ENCODE data around the gene SLC16A3. TPM values are rescaled to one million over a fixed set of nuclear protein-coding genes. Genes with fewer than 3 reads are reported as not detected.
A peak's percentile ranks its signal among the peaks of the same experiment; 100 is the strongest.

Gene SLC16A3
- total RNA-seq, 1 donor from 2014 or later = 115 TPM

DNA sequence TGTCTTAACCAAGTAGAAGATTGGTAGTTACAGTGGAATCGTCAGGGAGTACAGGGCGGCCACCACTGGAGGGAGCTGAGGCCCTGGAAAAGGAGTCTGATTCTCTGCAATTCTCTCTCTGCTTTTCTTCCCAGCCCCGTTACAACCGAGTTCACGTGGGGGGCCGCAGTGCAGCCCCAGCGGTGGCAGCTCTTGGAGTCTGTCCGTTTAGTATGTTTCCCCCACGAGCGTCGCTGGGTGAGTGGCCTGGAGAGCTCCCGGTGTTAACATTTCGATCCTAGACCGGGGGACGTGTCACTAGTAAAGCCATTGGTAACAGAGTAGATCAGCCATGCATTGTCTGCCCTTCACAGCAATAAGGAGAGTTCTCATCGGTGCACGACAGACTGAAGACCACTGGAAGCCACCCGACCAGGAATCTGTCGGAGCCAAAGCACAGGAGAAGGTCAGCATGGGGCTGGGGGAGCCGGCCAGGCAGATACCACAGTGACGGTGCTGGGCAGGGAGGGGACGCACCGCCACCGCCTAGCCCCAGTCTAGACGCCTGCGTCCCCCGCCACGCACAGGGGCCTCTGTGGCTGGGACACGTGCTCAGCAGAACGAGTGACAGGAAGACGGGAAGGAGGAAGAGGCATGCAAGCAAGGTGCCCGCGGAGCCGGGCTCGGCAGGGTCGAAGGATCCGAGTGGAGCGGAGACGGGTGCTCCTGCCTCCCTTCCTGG, 15.7 kb downstream of the SLC16A3 start:
- peaks cover 22% of the 10 kb centered on the region for H3K4me1 Mint-ChIP-seq (ENCODE audit: low read depth)
- H3K9me3 Mint-ChIP-seq = no peaks in the 10 kb centered on the region
- DNase-seq (ENCODE audit: low spot score) = no peak
- peak overlapping the region; percentile 87 for H3K27ac Mint-ChIP-seq
- intact Hi-C loops (cut with micrococcal nuclease) = no loop called here
- H3K4me3 Mint-ChIP-seq = no peak overlapping the region
- H3K27me3 Mint-ChIP-seq (ENCODE audit: insufficient read depth) = no peaks in the 10 kb centered on the region
- peaks cover 38% of the 10 kb centered on the region for H3K36me3 Mint-ChIP-seq (ENCODE audit: low read depth)

GRCh38 chr17:82245134-82246039, 16.5 kb downstream of the SLC16A3 start:
- DNase-seq (ENCODE audit: low spot score) = no peak
- no peak overlapping the region for H3K4me3 Mint-ChIP-seq
- H3K27ac Mint-ChIP-seq = no peak overlapping the region
- no peaks in the 10 kb centered on the region for H3K27me3 Mint-ChIP-seq (ENCODE audit: insufficient read depth)
- intact Hi-C loops (cut with micrococcal nuclease) = no loop called here
- H3K36me3 Mint-ChIP-seq (ENCODE audit: low read depth) = peaks cover 41% of the 10 kb centered on the region
- H3K4me1 Mint-ChIP-seq (ENCODE audit: low read depth) = peaks cover 17% of the 10 kb centered on the region
- H3K9me3 Mint-ChIP-seq = no peaks in the 10 kb centered on the region

DNA sequence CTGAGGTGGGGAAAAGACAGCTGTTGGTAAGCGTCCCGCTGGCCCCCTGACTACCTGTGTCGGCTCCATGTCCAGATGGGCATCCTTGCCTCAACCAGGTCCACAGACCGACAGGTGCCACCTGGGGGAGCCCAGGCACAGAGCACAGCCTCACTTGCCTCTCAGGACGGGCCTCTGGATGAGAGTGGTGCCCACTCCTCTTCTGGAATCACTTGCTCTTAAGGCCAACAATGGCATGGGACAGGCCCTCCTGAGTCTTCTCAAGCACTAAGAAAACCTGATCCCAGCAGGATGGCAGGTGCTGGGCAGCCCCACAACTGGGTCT, 17.2 kb downstream of the SLC16A3 start:
- Mint-ChIP-seq H3K27ac (no peak overlapping the region), H3K27me3 (ENCODE audit: insufficient read depth) (no peaks in the 10 kb centered on the region), H3K9me3 (no peaks in the 10 kb centered on the region), H3K4me3 (no peak overlapping the region), H3K36me3 (ENCODE audit: low read depth) (peaks cover 43% of the 10 kb centered on the region), H3K4me1 (ENCODE audit: low read depth) (peaks cover 12% of the 10 kb centered on the region)
- DNase-seq (ENCODE audit: low spot score) = no peak
- intact Hi-C loops (cut with micrococcal nuclease) = no loop called here

DNA sequence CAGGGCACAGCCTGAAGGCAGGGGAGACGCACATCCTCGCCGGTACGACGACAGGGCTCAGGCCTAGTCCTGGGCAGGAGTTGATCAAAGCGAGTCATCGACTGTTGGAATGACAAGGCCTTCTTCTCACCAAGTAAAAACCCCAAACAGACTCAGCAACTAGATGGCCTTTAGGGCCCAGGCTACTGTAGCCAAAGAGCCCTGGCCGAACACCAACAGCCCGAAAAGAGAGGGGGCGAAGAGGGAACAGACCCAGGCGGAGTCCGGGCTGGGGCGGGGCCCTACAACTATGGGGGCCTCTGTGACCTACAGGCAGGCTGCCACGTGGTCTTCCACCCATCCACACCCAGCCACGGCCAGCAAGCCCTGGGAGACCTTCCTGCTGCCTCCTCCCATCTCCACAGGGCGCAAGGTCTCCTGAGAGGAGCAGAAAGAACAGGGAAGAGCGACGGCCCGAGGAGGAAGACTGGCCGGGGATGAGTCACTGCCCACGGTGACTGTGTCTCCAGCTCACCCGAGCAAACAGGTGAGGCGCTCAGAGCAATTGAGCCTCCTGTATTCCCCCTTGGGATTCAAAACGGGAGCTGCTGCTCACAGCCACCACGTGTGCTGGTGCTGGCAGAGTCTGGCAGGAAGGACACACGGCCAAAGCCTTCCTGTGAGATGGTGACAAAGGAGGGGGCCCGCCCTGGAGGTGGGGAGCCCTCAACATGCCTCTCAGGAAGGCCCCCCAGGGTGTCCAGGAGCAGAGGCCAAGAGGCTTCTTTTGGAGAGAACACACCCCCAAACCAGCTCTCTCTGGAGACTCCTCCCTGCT, 17.7 kb downstream of the SLC16A3 start:
- intact Hi-C loops (cut with micrococcal nuclease) = no loop called here
- Mint-ChIP-seq H3K27ac (peak overlapping the region; percentile 55), H3K9me3 (no peaks in the 10 kb centered on the region), H3K27me3 (ENCODE audit: insufficient read depth) (no peaks in the 10 kb centered on the region), H3K36me3 (ENCODE audit: low read depth) (peaks cover 49% of the 10 kb centered on the region), H3K4me1 (ENCODE audit: low read depth) (peaks cover 12% of the 10 kb centered on the region), H3K4me3 (no peak overlapping the region)
- DNase-seq (ENCODE audit: low spot score) = no peak

DNA sequence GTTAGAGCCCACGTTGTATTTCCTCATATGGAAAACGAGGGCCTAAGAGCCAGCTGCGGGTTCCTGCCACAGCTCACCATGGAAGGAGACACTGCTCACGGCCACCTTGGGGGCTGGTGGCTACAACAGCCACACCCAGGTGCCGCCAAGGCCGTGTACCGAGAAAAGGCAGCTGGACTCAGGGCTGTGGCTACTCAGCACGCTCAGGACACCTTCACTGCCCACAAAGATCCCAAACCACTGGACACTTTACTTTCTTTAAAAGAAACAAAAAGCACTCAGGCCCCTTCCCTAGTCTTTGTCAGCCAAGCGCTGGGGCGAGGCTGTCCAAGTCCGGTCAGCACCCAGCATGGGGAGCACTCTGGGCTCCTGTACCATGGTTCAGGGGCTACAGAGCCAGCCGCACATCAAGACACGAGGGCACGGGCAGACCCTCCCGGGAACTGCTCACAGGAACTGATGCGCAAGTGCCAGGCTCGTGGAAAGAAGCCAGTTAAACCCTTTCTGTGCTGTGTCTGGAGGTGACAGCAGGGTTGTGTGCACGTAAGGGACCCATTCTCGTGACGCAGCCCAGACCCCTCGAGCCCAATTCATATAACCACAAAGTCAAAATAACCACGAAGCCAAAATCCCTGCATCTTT, 18.5 kb downstream of the SLC16A3 start:
- DNase-seq (ENCODE audit: low spot score) = no peak
- Mint-ChIP-seq H3K4me3 (no peak overlapping the region), H3K4me1 (ENCODE audit: low read depth) (peaks cover 12% of the 10 kb centered on the region), H3K36me3 (ENCODE audit: low read depth) (peaks cover 53% of the 10 kb centered on the region), H3K9me3 (no peaks in the 10 kb centered on the region), H3K27ac (no peak overlapping the region), H3K27me3 (ENCODE audit: insufficient read depth) (no peaks in the 10 kb centered on the region)
- intact Hi-C loops (cut with micrococcal nuclease) = no loop called here

GRCh38 chr17:82247856-82248671, 19.2 kb downstream of the SLC16A3 start:
- Mint-ChIP-seq H3K27ac (peak overlapping the region; percentile 31), H3K4me3 (no peak overlapping the region), H3K27me3 (ENCODE audit: insufficient read depth) (no peaks in the 10 kb centered on the region), H3K4me1 (ENCODE audit: low read depth) (peaks cover 12% of the 10 kb centered on the region), H3K9me3 (no peaks in the 10 kb centered on the region), H3K36me3 (ENCODE audit: low read depth) (peaks cover 57% of the 10 kb centered on the region)
- DNase-seq (ENCODE audit: low spot score) = no peak
- intact Hi-C loops (cut with micrococcal nuclease) = no loop called here

- Mint-ChIP-seq H3K4me1 (ENCODE audit: low read depth) (peaks cover 8% of the 10 kb centered on the region), H3K9me3 (no peaks in the 10 kb centered on the region), H3K27ac (no peak overlapping the region), H3K4me3 (no peak overlapping the region), H3K36me3 (ENCODE audit: low read depth) (peaks cover 57% of the 10 kb centered on the region), H3K27me3 (ENCODE audit: insufficient read depth) (no peaks in the 10 kb centered on the region)
- no peak for DNase-seq (ENCODE audit: low spot score)
- intact Hi-C loops (cut with micrococcal nuclease) = no loop called here
Observed at GRCh38 chr17:82248815-82249674, 20.2 kb downstream of the SLC16A3 start.

- Mint-ChIP-seq H3K9me3 (no peaks in the 10 kb centered on the region), H3K4me3 (no peak overlapping the region), H3K27me3 (ENCODE audit: insufficient read depth) (no peaks in the 10 kb centered on the region), H3K4me1 (ENCODE audit: low read depth) (peaks cover 5% of the 10 kb centered on the region), H3K27ac (no peak overlapping the region), H3K36me3 (ENCODE audit: low read depth) (peaks cover 47% of the 10 kb centered on the region)
- intact Hi-C loops (cut with micrococcal nuclease) = no loop called here
- no peak for DNase-seq (ENCODE audit: low spot score)
Observed at GRCh38 chr17:82249896-82250581, 21.2 kb downstream of the SLC16A3 start.

GRCh38 chr17:82250868-82251500, 22.1 kb downstream of the SLC16A3 start:
- intact Hi-C loops (cut with micrococcal nuclease) = no loop called here
- DNase-seq (ENCODE audit: low spot score) = no peak
- no peak overlapping the region for H3K4me3 Mint-ChIP-seq
- H3K36me3 Mint-ChIP-seq (ENCODE audit: low read depth) = peaks cover 53% of the 10 kb centered on the region
- no peaks in the 10 kb centered on the region for H3K27me3 Mint-ChIP-seq (ENCODE audit: insufficient read depth)
- H3K4me1 Mint-ChIP-seq (ENCODE audit: low read depth) = peaks cover 5% of the 10 kb centered on the region
- no peaks in the 10 kb centered on the region for H3K9me3 Mint-ChIP-seq
- H3K27ac Mint-ChIP-seq = no peak overlapping the region

DNA sequence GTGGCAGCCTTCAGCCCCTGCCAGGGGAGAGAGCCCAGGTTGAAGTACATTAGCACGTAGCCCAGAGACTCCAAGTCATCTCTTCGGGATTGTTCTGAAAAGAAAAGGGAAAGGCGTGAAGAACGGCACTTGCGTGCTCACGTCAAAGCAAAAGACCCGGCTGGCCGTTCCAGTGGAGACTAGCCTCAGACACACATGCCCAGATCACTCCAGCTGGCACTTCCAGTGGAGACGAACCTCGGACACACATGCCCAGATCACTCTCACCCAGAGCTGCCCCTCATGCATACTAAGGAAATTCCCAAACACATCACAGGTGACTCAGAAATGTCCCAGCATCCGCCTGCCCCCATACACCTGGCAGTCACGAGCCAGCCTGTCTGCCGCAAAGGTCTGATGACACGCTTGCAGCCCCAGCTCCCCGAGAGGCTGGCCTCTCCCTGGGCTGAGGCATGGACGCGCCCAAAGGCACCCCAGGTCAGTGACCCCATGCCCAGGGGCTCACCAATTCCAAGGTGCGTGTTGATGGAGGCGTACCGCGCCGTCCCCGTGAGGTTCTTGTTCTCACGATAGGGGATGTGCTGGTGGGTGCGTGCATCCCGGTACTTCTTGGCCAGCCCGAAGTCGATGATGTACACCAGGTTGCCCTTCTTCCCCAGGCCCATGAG, 23.8 kb downstream of the SLC16A3 start:
- intact Hi-C loops (cut with micrococcal nuclease) = no loop called here
- Mint-ChIP-seq H3K4me1 (ENCODE audit: low read depth) (peaks cover 7% of the 10 kb centered on the region), H3K27me3 (ENCODE audit: insufficient read depth) (no peaks in the 10 kb centered on the region), H3K36me3 (ENCODE audit: low read depth) (peaks cover 54% of the 10 kb centered on the region), H3K4me3 (no peak overlapping the region), H3K9me3 (no peaks in the 10 kb centered on the region), H3K27ac (no peak overlapping the region)
- no peak for DNase-seq (ENCODE audit: low spot score)
